DMS153 treated with DMSO at 0.1 percent for 48 hours (cell line): ENCODE data around the gene CAMK2D.

Source experiments
- DNase-seq: peaks from one replicate; lab custom pipeline; 2025; ENCODE audit not compliant: unreplicated experiment; lab: John Stamatoyannopoulos, UW

Gene CAMK2D

GRCh38 chr4:113643505-113643904, 118.0 kb downstream of the CAMK2D start:
- no peak for DNase-seq

- no peak for DNase-seq
Measured at GRCh38 chr4:113641025-113641431, 120.5 kb downstream of the CAMK2D start.

GRCh38 chr4:113639326-113639725, 122.2 kb downstream of the CAMK2D start:
- no peak for DNase-seq

- no peak for DNase-seq
Measured at GRCh38 chr4:113638562-113638832, 123.0 kb downstream of the CAMK2D start.

GRCh38 chr4:113637823-113638561, 123.5 kb downstream of the CAMK2D start:
- DNase-seq = no peak

GRCh38 chr4:113637363-113637762, 124.2 kb downstream of the CAMK2D start:
- DNase-seq = no peak

GRCh38 chr4:113636877-113637276, 124.7 kb downstream of the CAMK2D start:
- no peak for DNase-seq

GRCh38 chr4:113636438-113636818, 125.1 kb downstream of the CAMK2D start:
- no peak for DNase-seq

- DNase-seq = no peak
Measured at GRCh38 chr4:113635739-113636437, 125.7 kb downstream of the CAMK2D start.

GRCh38 chr4:113634081-113634969, 127.2 kb downstream of the CAMK2D start:
- DNase-seq = no peak

- DNase-seq = no peak
Measured at GRCh38 chr4:113633467-113633866, 128.1 kb downstream of the CAMK2D start.

GRCh38 chr4:113628711-113629110, 132.8 kb downstream of the CAMK2D start:
- DNase-seq = no peak

GRCh38 chr4:113627321-113627720, 134.2 kb downstream of the CAMK2D start:
- DNase-seq = no peak

- no peak for DNase-seq
Measured at GRCh38 chr4:113625902-113626301, 135.6 kb downstream of the CAMK2D start.

GRCh38 chr4:113623274-113623894, 138.2 kb downstream of the CAMK2D start:
- no peak for DNase-seq

- no peak for DNase-seq
Measured at GRCh38 chr4:113621633-113622032, 139.9 kb downstream of the CAMK2D start.

- no peak for DNase-seq
Measured at GRCh38 chr4:113620032-113620431, 141.5 kb downstream of the CAMK2D start.

GRCh38 chr4:113619526-113619925, 142.0 kb downstream of the CAMK2D start:
- DNase-seq = no peak

- no peak for DNase-seq
Measured at GRCh38 chr4:113618205-113618604, 143.3 kb downstream of the CAMK2D start.

GRCh38 chr4:113617195-113617594, 144.3 kb downstream of the CAMK2D start:
- no peak for DNase-seq

GRCh38 chr4:113616443-113616842, 145.1 kb downstream of the CAMK2D start:
- no peak for DNase-seq
